Activated CD8-positive, alpha-beta memory T cell treated with anti-CD3 and anti-CD28 coated beads for 1 hour (primary cell): ENCODE data around the gene RO60.

Experiments used
- DNase-seq, 2 donors: peaks; one replicate each; pipeline ENCODE4 v3.0.0-alpha.2; 2020; ENCODE audit warnings: low read depth in 1 of 2; ENCODE audit errors: extremely low read depth in 1 of 2

Gene RO60

GRCh38 chr1:193104907-193105820, 45.8 kb downstream of the RO60 start, which contains the start of gene GLRX2:
TSS of gene GLRX2 (minus strand) at chr1:193105414. CDS start at chr1:193105382, 32 bp downstream.
- DNase-seq = peak; percentile 37 to 52

GRCh38 chr1:193105821-193106177, 46.4 kb downstream of the RO60 start:
- DNase-seq = no peak

DNA sequence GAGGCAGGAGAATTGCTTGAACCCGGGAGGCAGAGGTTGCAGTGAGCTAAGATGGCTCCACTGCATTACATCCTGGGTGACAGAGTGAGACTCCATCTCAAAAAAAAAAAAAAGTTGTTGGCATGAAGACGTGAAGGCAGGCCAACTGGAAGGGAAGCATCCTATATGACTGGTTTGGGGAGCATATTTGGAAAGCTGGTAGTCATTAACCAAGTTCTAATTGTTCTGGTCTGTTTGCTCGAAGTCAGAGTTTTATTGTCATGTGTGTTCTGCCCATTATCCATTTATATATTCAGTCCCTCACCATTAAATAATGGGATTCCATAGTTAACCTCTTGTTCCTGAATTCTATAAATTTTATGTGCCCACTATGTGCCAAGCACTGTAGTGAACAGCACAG, 49.1 kb downstream of the RO60 start:
- no peak for DNase-seq
